Tongue (tissue), 2 donors: ENCODE measurements around the gene C18orf63. TPM values are rescaled to one million over a fixed set of nuclear protein-coding genes. Genes with fewer than 3 reads are reported as not detected.
A peak's percentile ranks its signal among the peaks of the same experiment; 100 is the strongest.
"Not testable (repeated sequence)": the region's sequence is repeated elsewhere in the genome, so short reads cannot be mapped to it uniquely, and the experiment has no call there.

Experiments used
- DNase-seq: peaks from one replicate; pipeline ENCODE4 v3.0.0-alpha.2; 2015
- total RNA-seq: library from RNA; depleted of rRNA; stranded (reverse); fragments of >200 nt; gene quantifications from one replicate; pipeline ENCODE4 v1.2.3, GENCODE V29; 2014

The C18orf63 gene
- total RNA-seq, 1 donor from 2014 or later = not detected

GRCh38 chr18:74286106-74286855 is 29.4 kb upstream of the C18orf63 start:
- no peak for DNase-seq

DNA sequence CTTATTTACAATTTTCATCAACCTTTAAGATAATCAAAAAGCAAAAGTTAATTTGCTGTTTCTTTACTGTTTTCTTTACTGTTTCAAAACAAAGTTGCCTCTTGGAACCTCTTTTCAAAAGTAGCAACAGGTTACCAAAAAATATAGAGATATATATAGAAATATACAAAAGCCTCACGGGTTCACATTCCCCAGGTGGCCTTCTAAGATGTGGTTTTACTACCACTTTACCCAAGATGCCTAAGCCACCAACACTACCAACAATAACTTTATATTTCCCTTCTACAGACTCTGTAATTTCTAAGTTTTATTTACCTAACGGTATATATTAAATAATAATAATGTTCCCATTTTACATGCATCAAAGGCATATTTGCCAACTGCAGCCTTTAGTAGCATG is 28.8 kb upstream of the C18orf63 start:
- no peak for DNase-seq

- no peak for DNase-seq
Observed at GRCh38 chr18:74288041-74288440, 27.6 kb upstream of the C18orf63 start.

GRCh38 chr18:74288730-74289129 is 26.9 kb upstream of the C18orf63 start:
- no peak for DNase-seq

DNA sequence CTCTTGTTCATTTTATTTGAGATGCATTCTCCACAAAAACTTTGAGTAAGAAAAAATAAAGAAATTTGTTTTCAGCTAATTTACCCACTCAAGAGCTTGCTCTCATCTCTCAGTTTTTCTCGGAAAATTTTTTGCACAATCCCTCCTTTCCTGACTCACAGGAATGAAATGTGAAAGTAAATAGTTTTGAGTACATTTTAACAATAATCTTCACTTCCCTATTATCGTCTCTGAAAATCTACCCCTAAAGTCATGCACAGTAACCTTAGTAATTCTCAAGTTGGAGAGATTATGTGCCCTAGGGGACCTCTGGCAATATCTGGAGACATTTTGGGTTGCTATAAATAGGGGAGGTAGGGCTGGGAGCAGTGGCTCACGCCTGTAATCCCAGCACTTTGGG is 26.5 kb upstream of the C18orf63 start:
- DNase-seq = no peak

GRCh38 chr18:74290021-74290420 is 25.6 kb upstream of the C18orf63 start:
- no peak for DNase-seq

GRCh38 chr18:74290794-74291471 is 24.7 kb upstream of the C18orf63 start:
- peak; percentile 32 for DNase-seq

GRCh38 chr18:74291472-74291770 is 24.2 kb upstream of the C18orf63 start:
- DNase-seq = no peak

GRCh38 chr18:74291771-74292540 is 23.7 kb upstream of the C18orf63 start, which contains the start of gene CYB5A:
Gene CYB5A, minus strand, starts transcription at chr18:74291963. Its CDS starts 88 bp downstream, at chr18:74291875.
- peak; percentile 99 for DNase-seq

- DNase-seq = no peak
Observed at GRCh38 chr18:74292541-74292858, 23.1 kb upstream of the C18orf63 start.

DNA sequence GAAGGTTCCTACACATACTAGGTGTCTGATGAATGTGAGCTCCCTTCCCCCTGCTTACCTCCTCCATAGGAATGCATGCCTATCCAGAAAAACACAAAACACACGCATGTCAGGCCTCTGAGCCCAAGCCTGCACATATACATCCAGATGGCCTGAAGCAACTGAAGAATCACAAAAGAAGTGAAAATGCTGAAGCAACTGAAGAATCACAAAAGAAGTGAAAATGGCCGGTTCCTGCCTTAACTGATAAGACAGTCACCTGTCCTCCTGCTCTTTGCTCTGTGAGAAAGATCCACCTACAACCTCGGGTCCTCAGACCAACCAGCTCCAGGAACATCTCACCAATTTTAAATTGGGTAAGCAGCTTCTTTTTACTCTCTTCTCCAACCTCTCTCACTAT is 22.7 kb upstream of the C18orf63 start:
- DNase-seq = not testable (repeated sequence)

- no peak for DNase-seq
Observed at GRCh38 chr18:74294526-74294925, 21.1 kb upstream of the C18orf63 start.

DNA sequence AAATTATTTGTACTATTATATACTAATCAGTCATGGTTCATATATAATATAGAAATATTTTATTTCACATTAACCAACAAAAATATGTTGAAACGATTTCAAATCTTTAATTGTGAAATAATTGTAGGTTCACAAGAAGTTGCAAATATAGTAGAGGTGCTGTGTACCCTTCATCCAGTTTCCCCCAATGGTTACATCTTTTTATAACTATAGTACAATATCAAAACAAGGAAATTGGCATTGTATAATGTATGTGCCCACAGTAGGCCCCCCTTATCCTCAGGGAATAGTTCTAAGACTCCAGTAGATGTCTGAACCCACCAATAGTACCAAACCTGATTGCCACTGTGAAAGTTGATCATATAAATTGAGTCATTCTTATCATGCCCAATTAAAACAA is 16.5 kb upstream of the C18orf63 start:
- DNase-seq = no peak

- no peak for DNase-seq
Observed at GRCh38 chr18:74299746-74300145, 15.9 kb upstream of the C18orf63 start.

DNA sequence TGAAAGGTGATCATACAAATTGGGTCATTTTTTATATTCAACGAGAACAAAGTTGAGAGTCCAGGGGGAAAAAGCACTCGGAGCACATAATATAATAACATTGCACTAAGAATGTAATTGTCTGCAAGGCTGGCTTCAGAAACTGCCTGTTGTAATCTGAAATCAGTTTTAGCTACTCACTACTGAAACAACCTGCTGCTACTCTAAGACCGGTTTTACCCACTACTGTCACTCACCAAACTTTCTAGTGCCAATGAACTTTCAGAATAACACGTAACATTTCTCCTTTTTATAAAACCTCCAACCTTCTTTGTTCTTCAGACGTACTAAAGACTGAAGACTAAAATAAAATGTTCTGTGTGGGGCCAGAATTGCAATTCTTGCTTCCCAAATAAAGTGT is 12.3 kb upstream of the C18orf63 start:
- no peak for DNase-seq

DNA sequence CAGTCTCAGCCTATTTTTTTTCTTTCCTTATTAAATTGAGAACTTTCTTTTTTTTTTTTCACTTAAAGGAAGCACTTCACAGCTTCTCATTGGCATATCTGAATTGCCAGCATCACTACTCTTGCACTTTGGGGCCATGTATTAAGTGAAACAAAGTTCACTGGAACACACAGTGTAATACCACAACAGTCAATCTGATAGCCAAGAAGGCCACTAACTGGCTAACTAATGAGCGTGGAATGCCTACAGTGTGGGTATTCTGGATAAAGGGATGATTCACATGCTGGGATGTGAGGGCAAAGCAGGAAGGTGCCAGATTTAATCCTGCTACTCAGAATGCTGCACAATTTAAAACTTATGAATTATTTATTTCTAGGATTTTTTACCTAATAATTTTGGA is 11.7 kb upstream of the C18orf63 start:
- no peak for DNase-seq

GRCh38 chr18:74310411-74310810 is 5.2 kb upstream of the C18orf63 start:
- DNase-seq = no peak

DNA sequence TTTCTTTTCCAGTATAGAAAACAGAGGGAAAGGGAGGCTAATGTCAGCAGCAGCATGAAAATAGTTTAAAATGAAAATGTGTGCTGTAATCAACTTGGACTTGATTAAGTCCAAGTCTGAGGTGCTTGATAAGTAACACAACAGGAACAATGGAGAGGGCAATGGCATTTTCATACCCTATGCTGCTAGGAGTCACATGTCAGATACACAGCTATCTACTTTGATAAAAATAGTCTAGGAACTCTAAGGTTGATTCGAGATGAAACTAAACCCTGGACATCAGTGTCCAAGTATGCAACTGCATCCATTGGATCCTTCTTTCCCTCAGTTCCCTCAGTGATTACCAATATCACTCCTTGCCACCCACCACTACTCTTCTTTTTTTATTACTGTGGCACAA is 4.6 kb upstream of the C18orf63 start:
- no peak for DNase-seq

GRCh38 chr18:74314759-74315463 is 728 bp upstream of the C18orf63 start:
- no peak for DNase-seq

DNA sequence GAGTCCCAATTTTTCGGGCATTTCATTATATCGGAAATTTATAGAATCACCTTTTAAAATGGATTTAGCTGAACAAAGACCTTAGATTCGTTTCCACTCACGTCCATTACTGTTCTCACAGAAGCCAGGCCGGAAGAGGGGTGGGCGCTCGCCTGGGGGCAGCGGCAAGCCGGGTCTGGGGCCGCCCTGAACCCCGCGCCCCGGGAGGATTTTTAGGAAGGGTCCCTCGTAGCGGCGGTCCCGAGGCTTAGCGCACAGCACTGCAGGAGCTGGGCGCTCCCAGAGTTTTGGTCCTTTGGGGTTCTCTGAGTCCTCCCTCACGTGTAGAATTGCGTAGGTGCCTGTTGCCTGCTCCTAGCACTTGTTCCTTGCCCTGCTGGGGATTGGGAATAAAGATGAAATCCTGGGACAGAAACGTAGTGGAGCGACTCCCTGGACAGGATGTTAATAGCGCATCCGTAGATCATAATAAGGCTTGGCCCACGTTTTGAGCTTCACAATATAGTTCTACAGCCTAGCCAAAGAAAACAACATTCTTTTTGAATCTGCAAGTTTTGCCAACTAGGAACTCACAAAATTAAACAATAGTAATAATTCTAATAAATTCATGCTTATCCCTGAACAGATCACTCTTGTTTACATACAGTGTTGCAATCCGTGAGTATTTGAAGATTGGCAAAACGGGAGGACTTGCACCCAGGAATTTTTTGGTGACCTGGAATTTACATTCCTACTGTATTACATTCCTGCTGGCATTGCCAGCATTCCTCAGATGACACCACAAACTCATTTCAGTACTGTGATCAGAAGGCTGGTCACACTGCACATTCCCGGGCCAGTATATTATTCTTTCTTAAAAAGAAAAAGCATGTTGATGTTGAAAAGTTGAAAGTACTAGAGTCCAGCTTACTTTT is 875 bp downstream of the C18orf63 start:
- DNase-seq = no peak

DNA sequence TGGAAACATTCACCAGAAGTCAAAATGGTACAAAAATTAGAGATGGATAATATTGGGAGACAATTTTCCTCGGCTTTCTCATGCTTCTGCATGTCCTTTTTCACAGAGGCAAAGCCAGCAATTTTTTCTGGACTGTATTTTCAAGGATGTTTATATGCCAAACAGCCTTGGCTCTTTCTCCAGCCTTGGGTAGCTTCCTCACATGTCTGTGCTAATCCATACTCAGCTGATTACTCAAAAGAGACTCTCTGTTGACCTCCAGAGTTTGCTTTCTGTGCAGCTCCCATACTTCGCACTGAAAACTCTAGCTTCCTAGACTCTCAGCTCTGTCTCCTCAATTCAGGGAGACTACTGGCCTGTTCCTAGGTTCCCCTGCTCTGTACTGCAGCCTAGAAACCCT is 10.6 kb downstream of the C18orf63 start:
- no peak for DNase-seq

- DNase-seq = not testable (repeated sequence)
Observed at GRCh38 chr18:74326791-74327190, 11.2 kb downstream of the C18orf63 start.
